SU-DHL-6 (cell line): ENCODE data around the gene SNX13.

Source experiments
- CTCF ChIP-seq: fragments of 200-600 bp; sonication (generic); IDR thresholded peaks from one replicate; pipeline ENCODE4 v1.5.1; 2017; ENCODE audit warnings: antibody characterized with exemption, mild to moderate bottlenecking, low read length, moderate library complexity; ENCODE audit not compliant: insufficient read depth, poor library complexity, severe bottlenecking
- EZH2phosphoT487 ChIP-seq: fragments of 200-600 bp; sonication (generic), shearing (Covaris generic); conservative IDR thresholded peaks from 2 replicates; pipeline ENCODE4 v1.6.1; 2018; ENCODE audit warnings: mild to moderate bottlenecking, antibody characterized with exemption, low read length, moderate library complexity, mixed read lengths

GRCh38 chr7:17882685-17883084, 57.6 kb downstream of the SNX13 start:
- TF ChIP-seq CTCF = no peak
- no peak for TF ChIP-seq EZH2phosphoT487
